B cell (primary cell): ENCODE measurements around the gene ZNRF2. TPM values are rescaled to one million over a fixed set of nuclear protein-coding genes. Genes with fewer than 3 reads are reported as not detected.
"Not testable (repeated sequence)": the region's sequence is repeated elsewhere in the genome, so short reads cannot be mapped to it uniquely, and the experiment has no call there.

Experiments
- ATAC-seq: fragments of 200-7000 bp; cut with Tn5 transposase; one replicate; pipeline ENCODE4 v1.10.0; 2021; ENCODE audit warnings: low read depth, mild to moderate bottlenecking, moderate number of reproducible peaks, moderate library complexity
- CTCF ChIA-PET: fragments of 350-600 bp; sonication (Branson Sonifier 250); formaldehyde crosslinking; loops from one replicate; lab custom pipeline; 2021; ENCODE audit warnings: antibody characterized with exemption, inconsistent platforms; lab: Charles Lee
- POLR2A ChIA-PET: fragments of 350-600 bp; sonication (Branson Sonifier 250); formaldehyde crosslinking; loops from one replicate; lab custom pipeline; 2021; ENCODE audit warnings: antibody characterized with exemption; lab: Charles Lee
- DNase-seq: peaks from one replicate; pipeline ENCODE4 v3.0.0; 2013
- H2AFZ ChIP-seq: 2 replicates; pipeline ENCODE4 v1.6.1; 2012; ENCODE audit warnings: mild to moderate bottlenecking, low read depth, low read length; ENCODE audit not compliant: insufficient read depth, poor library complexity, severe bottlenecking
- H3K27ac ChIP-seq, 2 donors: 1 replicate in 1 of 2; 2 replicates in 1 of 2; pipeline ENCODE4 v1.5.1; 2012 to 2013; ENCODE audit warnings: low read length in 2 of 2, mild to moderate bottlenecking in 2 of 2, moderate library complexity in 1 of 2
- H3K27me3 ChIP-seq, 4 experiments: fragments of 200-600 bp in 1 of 4; sonication (generic) in 1 of 4; replicated peaks in 1 of 4; 1 replicate in 2 of 4; 2 replicates in 2 of 4; pipeline versions ENCODE4 v1.6.1 to v1.7.0; 2013 to 2016; ENCODE audit warnings: low read length in 3 of 4, mild to moderate bottlenecking in 2 of 4, mixed read lengths in 1 of 4, moderate library complexity in 1 of 4; ENCODE audit not compliant: insufficient read depth in 4 of 4, control insufficient read depth in 3 of 4; ENCODE audit errors: control extremely low read depth in 1 of 4
- H3K36me3 ChIP-seq, 2 experiments: replicated peaks in 1 of 2; 1 replicate in 1 of 2; 2 replicates in 1 of 2; pipeline versions ENCODE4 v1.6.1 to v1.7.1; 2013; ENCODE audit warnings: low read length in 1 of 2; ENCODE audit not compliant: insufficient read depth in 2 of 2, control insufficient read depth in 1 of 2; ENCODE audit errors: control extremely low read depth in 1 of 2, extremely low read depth in 1 of 2
- H3K4me1 ChIP-seq, 2 donors: fragments of 200-600 bp in 1 of 2; sonication (generic) in 1 of 2; 1 replicate in 1 of 2; 2 replicates in 1 of 2; pipeline versions ENCODE4 v1.5.1 to v1.6.1; 2013 to 2017; ENCODE audit warnings: low read length in 2 of 2; ENCODE audit not compliant: control insufficient read depth in 2 of 2, insufficient read depth in 2 of 2
- H3K4me2 ChIP-seq: replicated peaks from 2 replicates; pipeline ENCODE3; 2012; ENCODE audit warnings: mild to moderate bottlenecking, low read depth, low read length; ENCODE audit not compliant: poor library complexity, severe bottlenecking
- H3K4me3 ChIP-seq, 5 experiments: fragments of 200-600 bp in 1 of 5; sonication (generic) in 1 of 5; 1 replicate in 3 of 5; 2 replicates in 2 of 5; pipeline versions ENCODE4 v1.5.1 to v1.7.0; 2011 to 2016; ENCODE audit warnings: low read length in 4 of 5, mild to moderate bottlenecking in 4 of 5, low read depth in 2 of 5, control low read depth in 1 of 5, moderate library complexity in 1 of 5; ENCODE audit not compliant: insufficient read depth in 1 of 5; ENCODE audit errors: control extremely low read depth in 1 of 5, extremely low read depth in 1 of 5
- H3K79me2 ChIP-seq: fragments of 200-600 bp; sonication (generic); one replicate; pipeline ENCODE4 v1.6.0; 2016; ENCODE audit warnings: low read length; ENCODE audit not compliant: control insufficient read depth, insufficient read depth
- H3K9ac ChIP-seq: fragments of 200-600 bp; sonication (generic); 2 replicates; pipeline ENCODE4 v1.6.1; 2017; ENCODE audit warnings: mild to moderate bottlenecking, low read length, moderate library complexity
- H3K9me3 ChIP-seq, 3 donors: one replicate each; pipeline versions ENCODE4 v1.6.1 to v1.7.1; 2013; ENCODE audit warnings: low read length in 2 of 3; ENCODE audit not compliant: control insufficient read depth in 2 of 3, insufficient read depth in 1 of 3; ENCODE audit errors: control extremely low read depth in 1 of 3
- H4K20me1 ChIP-seq: 2 replicates; pipeline ENCODE4 v1.6.0; 2012; ENCODE audit warnings: mild to moderate bottlenecking, low read length; ENCODE audit not compliant: insufficient read depth, control insufficient read depth, poor library complexity, severe bottlenecking
- H3K27ac Mint-ChIP-seq: one replicate; pipeline ENCODE4 v1.8.0; 2021; ENCODE audit warnings: mixed read lengths
- H3K27me3 Mint-ChIP-seq: one replicate; pipeline ENCODE4 v1.8.0; 2021; ENCODE audit warnings: mixed read lengths
- H3K4me1 Mint-ChIP-seq: one replicate; pipeline ENCODE4 v1.8.0; 2021; ENCODE audit warnings: mixed read lengths
- H3K4me3 Mint-ChIP-seq: one replicate; pipeline ENCODE4 v1.8.0; 2021; ENCODE audit warnings: mixed read lengths
- H3K9me3 Mint-ChIP-seq: one replicate; pipeline ENCODE4 v1.8.0; 2022; ENCODE audit warnings: mixed read lengths; ENCODE audit not compliant: insufficient read depth
- CTCF ChIP-seq: fragments of 200-600 bp; IDR thresholded peaks from one replicate; pipeline ENCODE4 v1.8.0; 2022; ENCODE audit warnings: antibody characterized with exemption, mild to moderate bottlenecking
- EZH2 ChIP-seq: IDR thresholded peaks from 2 replicates; pipeline ENCODE4 v1.6.1; 2012; ENCODE audit warnings: borderline replicate concordance, low read depth, mild to moderate bottlenecking, moderate library complexity, low read length; ENCODE audit not compliant: insufficient read depth, poor library complexity, severe bottlenecking
- WGBS: methylation state at CpG from one replicate; pipeline ENCODE4 v1.1.5; 2013; ENCODE audit warnings: missing lambda C conversion rate; ENCODE audit not compliant: insufficient coverage; 5-methylcytosine and 5-hydroxymethylcytosine counted together
- intact Hi-C: fragments of 100-400 bp; cut with micrococcal nuclease; formaldehyde crosslinking; loops from one replicate; pipeline ENCODE4 v1.10.0; 2022
- polyA plus RNA-seq: library from polyadenylated mRNA; depleted of rRNA; stranded (reverse); fragments of >200 nt; gene quantifications from 2 replicates; pipeline ENCODE4 v1.2.3, GENCODE V29; 2012
- total RNA-seq, 2 donors: library from RNA; stranded (reverse); fragments of 120-200 nt in 1 of 2; gene quantifications; 1 replicate in 1 of 2; 2 replicates in 1 of 2; pipeline versions ENCODE4 v1.2.3 to v1.2.4, GENCODE V29; 2013 to 2022

The ZNRF2 gene
- total and polyA plus RNA-seq, 2 donors (not counting 1 experiment from before 2014, with no cell fraction given), result 6.4 to 32.0 TPM

- TF ChIP-seq EZH2 (no peak), CTCF (no peak)
- Mint-ChIP-seq H3K4me1 (no peaks in the 10 kb centered on the region), H3K9me3 (peaks cover 3% of the 10 kb centered on the region), H3K27ac (no peak overlapping the region), H3K27me3 (no peaks in the 10 kb centered on the region), H3K4me3 (no peak overlapping the region)
- 100% methylated on average over 1 of the region's 2 CpGs for WGBS
- POLR2A ChIA-PET, result interaction anchor here (0.7 kb wide), 1 partner anchor 171 kb away, joined by 6 read pairs; no protein-coding TSS in a partner anchor
- CTCF ChIA-PET, result no interaction called here
- no peaks in the 10 kb centered on the region for H4K20me1 ChIP-seq
- no peaks in the 10 kb centered on the region for H3K27me3 ChIP-seq
- no peak overlapping the region for H3K4me2 ChIP-seq
- H3K9me3 ChIP-seq, result peaks cover 0 to 2% (median 0%) of the 10 kb centered on the region in 3 donors
- H3K36me3 ChIP-seq, result no peaks in the 10 kb centered on the region
- no peak overlapping the region for H3K4me3 ChIP-seq
- DNase-seq (no peak), ATAC-seq (no peak)
- H3K9ac ChIP-seq, result no peak overlapping the region
- no peak overlapping the region for H3K27ac ChIP-seq
- no peaks in the 10 kb centered on the region for H3K4me1 ChIP-seq
- H2AFZ ChIP-seq, result no peak overlapping the region
- H3K79me2 ChIP-seq, result no peaks in the 10 kb centered on the region
- intact Hi-C loops, result no loop called here
Measured at GRCh38 chr7:30380294-30380693, 95.9 kb downstream of the ZNRF2 start.

GRCh38 chr7:30380824-30381223, 96.4 kb downstream of the ZNRF2 start:
- H3K27ac ChIP-seq, H3K27me3 Mint-ChIP-seq, H3K27me3 ChIP-seq, H3K4me3 ChIP-seq, H3K4me2 ChIP-seq, H3K27ac Mint-ChIP-seq, ATAC-seq, H3K4me1 ChIP-seq, DNase-seq, intact Hi-C loops, H3K9ac ChIP-seq, H3K4me1 Mint-ChIP-seq, H3K9me3 Mint-ChIP-seq, H2AFZ ChIP-seq, CTCF ChIA-PET, H4K20me1 ChIP-seq, H3K79me2 ChIP-seq, POLR2A ChIA-PET, H3K9me3 ChIP-seq, H3K4me3 Mint-ChIP-seq, H3K36me3 ChIP-seq: not testable (repeated sequence)
- WGBS, result no CpG with 5 or more reads among the region's 4 CpGs
